ENCODE results near the gene SLC22A31. TPM values are rescaled to one million over a fixed set of nuclear protein-coding genes. Genes with fewer than 3 reads are reported as not detected.

Gene SLC22A31
- total RNA-seq, 2 experiments from 2014 or later = 0.49 to 1.3 TPM

GRCh38 chr16:89216315-89217137 lies 16.2 kb upstream of the SLC22A31 start:
- intact Hi-C loops (cut with DNase I, micrococcal nuclease) = loop anchor here (1.0 to 10.0 kb wide), 22 partner anchors 15 to 642 kb away; partner anchors contain the start of genes CDH15 (in 2 of the 2), CTU2 (in 1 of the 2), RNF166 (in 1 of the 2) and RPL13 (in 1 of the 2)
- ATAC-seq = peak; percentile 78
- Mint-ChIP-seq H3K4me1 (peaks cover 19% of the 10 kb centered on the region), H3K36me3 (ENCODE audit: low read depth) (peaks cover 3% of the 10 kb centered on the region), H3K4me3 (peak overlapping the region; percentile 83), H3K27me3 (no peaks in the 10 kb centered on the region), H3K9me3 (ENCODE audit: low read depth) (no peaks in the 10 kb centered on the region), H3K27ac (peak overlapping the region; percentile 93)
- DNase-seq = peak; percentile 88
- ChIA-PET POLR2A (interaction anchor here (0.5 to 1.6 kb wide), 2 partner anchors 31 to 597 kb away, joined by 6 to 7 read pairs; no protein-coding TSS in a partner anchor), CTCF (interaction anchor here (0.6 to 1.9 kb wide), 4 partner anchors 31 to 359 kb away, joined by 3 to 7 read pairs (median 5); no protein-coding TSS in a partner anchor)

GRCh38 chr16:89210904-89211515 lies 10.7 kb upstream of the SLC22A31 start:
- intact Hi-C loops (cut with DNase I, micrococcal nuclease) = loop anchor here in 1 of 2 experiments (10.0 kb wide), 1 partner anchor 636 kb away; the partner anchor contains the start of gene ZC3H18
- Mint-ChIP-seq H3K9me3 (ENCODE audit: low read depth) (no peaks in the 10 kb centered on the region), H3K27me3 (peaks cover 11% of the 10 kb centered on the region), H3K36me3 (ENCODE audit: low read depth) (no peaks in the 10 kb centered on the region), H3K4me1 (peaks cover 5% of the 10 kb centered on the region), H3K4me3 (no peak overlapping the region), H3K27ac (no peak overlapping the region)
- DNase-seq = peak; percentile 7
- ChIA-PET POLR2A (no interaction called here), CTCF (interaction anchor here (0.7 kb wide), 1 partner anchor 140 kb away, joined by 3 read pairs; no protein-coding TSS in a partner anchor)
- no peak for ATAC-seq

GRCh38 chr16:89210165-89210903 lies 10.0 kb upstream of the SLC22A31 start:
- H3K4me1 Mint-ChIP-seq = peaks cover 2% of the 10 kb centered on the region
- H3K27ac Mint-ChIP-seq = no peak overlapping the region
- H3K36me3 Mint-ChIP-seq (ENCODE audit: low read depth) = no peaks in the 10 kb centered on the region
- POLR2A ChIA-PET = no interaction called here
- H3K4me3 Mint-ChIP-seq = no peak overlapping the region
- H3K27me3 Mint-ChIP-seq = peaks cover 11% of the 10 kb centered on the region
- CTCF ChIA-PET = no interaction called here
- intact Hi-C loops (cut with DNase I, micrococcal nuclease) = loop anchor here in 1 of 2 experiments (10.0 kb wide), 1 partner anchor 636 kb away; the partner anchor contains the start of gene ZC3H18
- no peaks in the 10 kb centered on the region for H3K9me3 Mint-ChIP-seq (ENCODE audit: low read depth)
- ATAC-seq (no peak), DNase-seq (no peak)

GRCh38 chr16:89209522-89210044 lies 9.2 kb upstream of the SLC22A31 start:
- Mint-ChIP-seq H3K27ac (no peak overlapping the region), H3K4me3 (no peak overlapping the region), H3K9me3 (ENCODE audit: low read depth) (no peaks in the 10 kb centered on the region), H3K4me1 (no peaks in the 10 kb centered on the region), H3K27me3 (peaks cover 11% of the 10 kb centered on the region), H3K36me3 (ENCODE audit: low read depth) (no peaks in the 10 kb centered on the region)
- DNase-seq (no peak), ATAC-seq (no peak)
- CTCF ChIA-PET = interaction anchor here (0.6 kb wide), 1 partner anchor 332 kb away, joined by 3 read pairs; no protein-coding TSS in a partner anchor
- POLR2A ChIA-PET = no interaction called here
- intact Hi-C loops (cut with DNase I, micrococcal nuclease) = loop anchor here in 1 of 2 experiments (10.0 kb wide), 1 partner anchor 635 kb away; the partner anchor contains the start of gene ZC3H18

GRCh38 chr16:89207993-89208392 lies 7.7 kb upstream of the SLC22A31 start:
- Mint-ChIP-seq H3K4me3 (no peak overlapping the region), H3K9me3 (ENCODE audit: low read depth) (no peaks in the 10 kb centered on the region), H3K27me3 (peaks cover 23% of the 10 kb centered on the region), H3K27ac (no peak overlapping the region), H3K36me3 (ENCODE audit: low read depth) (no peaks in the 10 kb centered on the region), H3K4me1 (no peaks in the 10 kb centered on the region)
- no peak for DNase-seq
- POLR2A ChIA-PET = no interaction called here
- CTCF ChIA-PET = interaction anchor here (0.7 to 0.8 kb wide), 3 partner anchors 34 to 394 kb away, joined by 3 to 4 read pairs (median 3); no protein-coding TSS in a partner anchor
- intact Hi-C loops (cut with DNase I, micrococcal nuclease) = no loop called here
- ATAC-seq = no peak

GRCh38 chr16:89202422-89203215 lies 2.3 kb upstream of the SLC22A31 start:
- Mint-ChIP-seq H3K4me1 (peaks cover 13% of the 10 kb centered on the region), H3K36me3 (ENCODE audit: low read depth) (peaks cover 2% of the 10 kb centered on the region), H3K27me3 (peaks cover 33% of the 10 kb centered on the region), H3K9me3 (ENCODE audit: low read depth) (no peaks in the 10 kb centered on the region), H3K27ac (no peak overlapping the region), H3K4me3 (peak overlapping the region; percentile 44)
- ChIA-PET CTCF (interaction anchor here (0.8 kb wide), 1 partner anchor 24 kb away, joined by 3 read pairs; no protein-coding TSS in a partner anchor), POLR2A (interaction anchor here (1.5 kb wide), 1 partner anchor 10 kb away, joined by 3 read pairs; no protein-coding TSS in a partner anchor)
- DNase-seq (peak; percentile 7), ATAC-seq (no peak)
- intact Hi-C loops (cut with DNase I, micrococcal nuclease) = loop anchor here in 1 of 2 experiments (5.0 kb wide), 1 partner anchor 40 kb away; no protein-coding TSS in a partner anchor

GRCh38 chr16:89201439-89202377 lies 1.4 kb upstream of the SLC22A31 start:
- peak overlapping the region; percentile 44 for H3K4me3 Mint-ChIP-seq
- peaks cover 32% of the 10 kb centered on the region for H3K27me3 Mint-ChIP-seq
- peaks cover 13% of the 10 kb centered on the region for H3K4me1 Mint-ChIP-seq
- ATAC-seq (peak; percentile 97), DNase-seq (peak; percentile 94)
- intact Hi-C loops (cut with DNase I, micrococcal nuclease) = loop anchor here (1.0 to 5.0 kb wide), 6 partner anchors 8 to 344 kb away; partner anchors contain the start of genes CDH15 (in 2 of the 2) and TRAPPC2L (in 1 of the 2)
- no peaks in the 10 kb centered on the region for H3K9me3 Mint-ChIP-seq (ENCODE audit: low read depth)
- H3K36me3 Mint-ChIP-seq (ENCODE audit: low read depth) = peaks cover 2% of the 10 kb centered on the region
- H3K27ac Mint-ChIP-seq = no peak overlapping the region
- POLR2A ChIA-PET = interaction anchor here (1.5 kb wide), 1 partner anchor 9 kb away, joined by 3 read pairs; no protein-coding TSS in a partner anchor
- CTCF ChIA-PET = no interaction called here

- H3K27ac Mint-ChIP-seq = no peak overlapping the region
These were observed 594 bp upstream of the SLC22A31 start for GRCh38 chr16:89200850-89201411.

More at GRCh38 chr16:89200850-89201411, 594 bp upstream of the SLC22A31 start:
- Mint-ChIP-seq H3K27me3 (peaks cover 30% of the 10 kb centered on the region), H3K4me3 (peak overlapping the region; percentile 36), H3K36me3 (ENCODE audit: low read depth) (peaks cover 2% of the 10 kb centered on the region), H3K4me1 (peaks cover 13% of the 10 kb centered on the region), H3K9me3 (ENCODE audit: low read depth) (no peaks in the 10 kb centered on the region)
- intact Hi-C loops (cut with DNase I, micrococcal nuclease) = loop anchor here (1.0 to 5.0 kb wide), 6 partner anchors 8 to 344 kb away; partner anchors contain the start of genes CDH15 (in 2 of the 2) and TRAPPC2L (in 1 of the 2)
- ChIA-PET POLR2A (interaction anchor here (1.5 kb wide), 1 partner anchor 8 kb away, joined by 3 read pairs; no protein-coding TSS in a partner anchor), CTCF (no interaction called here)
- DNase-seq = peak; percentile 11
- peak; percentile 2 for ATAC-seq

Measured in activated CD4-positive, alpha-beta T cell treated with anti-CD3 and anti-CD28 coated beads for 36 hours (primary cell).